K562 (cell line): Measurements from ENCODE around the gene HIVEP1. TPM values are rescaled to one million over a fixed set of nuclear protein-coding genes. Genes with fewer than 3 reads are reported as not detected.

Experiments
- ATAC-seq: fragments of 200-7000 bp; cut with Tn5 transposase; 3 replicates; pipeline ENCODE4 v1.9.1; 2020; ENCODE audit warnings: moderate library complexity
- BruUV-seq: library from RNA; stranded (reverse); fragments of 400-500 nt; replicated peaks from 2 replicates; lab custom pipeline; 2021; lab: Mats Ljungman, UMichigan
- CTCF ChIA-PET: fragments of 300-600 bp; formaldehyde crosslinking; extraction: SDS; loops from one replicate; lab custom pipeline; 2021; ENCODE audit warnings: low intra/inter-chr PET ratio; lab: Yijun Ruan, JAX
- POLR2A ChIA-PET: fragments of 300-600, 350-650 bp; sonication (Branson Sonifier 250); formaldehyde crosslinking; extraction: SDS; loops from one replicate; lab custom pipeline; 2021; ENCODE audit warnings: antibody characterized with exemption, inconsistent platforms; lab: Yijun Ruan, JAX
- DNase-seq, 4 experiments: peaks; one replicate each; pipeline versions ENCODE4 v3.0.0 to v3.0.0-alpha.2; 2011 to 2018; ENCODE audit warnings: low spot score in 3 of 4, mixed read lengths in 3 of 4; ENCODE audit errors: extremely low read depth in 1 of 4
- FAIRE-seq: peaks from 2 replicates; lab custom pipeline; 2011; peaks lifted over from hg19 to GRCh38; lab: Jason Lieb, UNC
- H2AFZ ChIP-seq: 2 replicates; pipeline ENCODE4 v1.6.0; 2011; ENCODE audit warnings: low read depth, low read length, control low read depth, inconsistent platforms
- H3K27ac ChIP-seq: fragments of 200-600 bp; 3 replicates; pipeline ENCODE4 v1.8.0; 2011; ENCODE audit warnings: low read depth, mild to moderate bottlenecking, control low read depth, inconsistent platforms, low read length, moderate library complexity, mixed read lengths; ENCODE audit errors: extremely low read depth
- H3K27me3 ChIP-seq, 2 experiments: fragments of 300-600 bp in 1 of 2; 2 replicates in 1 of 2; 3 replicates in 1 of 2; pipeline versions ENCODE4 v1.6.0 to v1.8.0; 2011; ENCODE audit warnings: inconsistent platforms in 2 of 2, low read length in 2 of 2, mild to moderate bottlenecking in 1 of 2, mixed read lengths in 1 of 2, moderate library complexity in 1 of 2; ENCODE audit not compliant: control insufficient read depth in 2 of 2, insufficient read depth in 2 of 2
- H3K36me3 ChIP-seq: fragments of 300-600 bp; 3 replicates; pipeline ENCODE4 v1.8.0; 2011; ENCODE audit warnings: mild to moderate bottlenecking, low read length, inconsistent platforms; ENCODE audit not compliant: control insufficient read depth, insufficient read depth
- H3K4me1 ChIP-seq, 2 experiments: fragments of 200-600 bp in 1 of 2; replicated peaks in 1 of 2; 2 replicates in 1 of 2; 3 replicates in 1 of 2; pipeline versions ENCODE4 v1.5.1 to v1.8.0; 2011; ENCODE audit warnings: inconsistent platforms in 2 of 2, low read length in 2 of 2, mild to moderate bottlenecking in 1 of 2, mixed read lengths in 1 of 2, moderate library complexity in 1 of 2; ENCODE audit not compliant: control insufficient read depth in 2 of 2, insufficient read depth in 2 of 2
- H3K4me2 ChIP-seq: 2 replicates; pipeline ENCODE4 v1.6.1; 2011; ENCODE audit warnings: low read length, control low read depth, inconsistent platforms, mixed read lengths; ENCODE audit not compliant: insufficient read depth
- H3K4me3 ChIP-seq: fragments of 200-600 bp; sonication (generic), shearing (Covaris generic); 2 replicates; pipeline ENCODE4 v1.5.1; 2016; ENCODE audit warnings: control low read depth, inconsistent platforms
- H3K79me2 ChIP-seq: fragments of 200-600 bp; 3 replicates; pipeline ENCODE4 v1.8.0; 2011; ENCODE audit warnings: low read length, inconsistent platforms; ENCODE audit not compliant: control insufficient read depth, insufficient read depth
- H3K9ac ChIP-seq, 2 experiments: 2 replicates each; pipeline versions ENCODE4 v1.6.0 to v1.6.1; 2011; ENCODE audit warnings: low read depth in 2 of 2, low read length in 2 of 2, control low read depth in 1 of 2, inconsistent platforms in 1 of 2, mild to moderate bottlenecking in 1 of 2, mixed read lengths in 1 of 2; ENCODE audit not compliant: insufficient read depth in 1 of 2
- H3K9me1 ChIP-seq: one replicate; pipeline ENCODE4 v1.6.0; 2011; ENCODE audit warnings: inconsistent platforms, mild to moderate bottlenecking, low read length, moderate library complexity; ENCODE audit not compliant: control insufficient read depth, insufficient read depth
- H3K9me3 ChIP-seq: replicated peaks from 2 replicates; pipeline ENCODE4 v1.5.1; 2011; ENCODE audit warnings: low read depth, low read length, inconsistent platforms; ENCODE audit not compliant: control insufficient read depth, insufficient read depth
- H4K20me1 ChIP-seq: replicated peaks from 2 replicates; pipeline ENCODE4 v1.6.1; 2011; ENCODE audit warnings: low read length, inconsistent platforms, mixed read lengths; ENCODE audit not compliant: control insufficient read depth, insufficient read depth
- FOXJ2 ChIP-seq: fragments of 200-800 bp; sonication (Bioruptor generic); IDR thresholded peaks from 2 replicates; pipeline ENCODE4 v1.6.1; 2016; ENCODE audit warnings: missing genetic modification characterization, missing compliant biosample characterization
- KDM4B ChIP-seq, 2 experiments: fragments of 450-650 bp in 1 of 2; sonication (generic) in 1 of 2; IDR thresholded peaks; 2 replicates each; pipeline ENCODE4 v1.6.1; 2016 to 2017; ENCODE audit warnings: borderline replicate concordance in 2 of 2, antibody characterized with exemption in 1 of 2, low read depth in 1 of 2, mild to moderate bottlenecking in 1 of 2
- WGBS: fragments of 100-300 bp; shearing (Covaris generic); methylation state at CpG from one replicate; pipeline ENCODE4 v1.1.6; 2016; ENCODE audit warnings: low coverage, mixed read lengths; ENCODE audit not compliant: insufficient coverage; ENCODE audit errors: missing lambda C conversion rate; 5-methylcytosine and 5-hydroxymethylcytosine counted together
- in situ Hi-C: fragments of 300-500 bp; cut with MboI; formaldehyde crosslinking; loops from 4 replicates; pipeline ENCODE4 v1.15.0; 2018; ENCODE audit warnings: inconsistent platforms, mixed read lengths
- intact Hi-C: fragments of 100-400 bp; cut with micrococcal nuclease; formaldehyde crosslinking; loops from 2 replicates; pipeline ENCODE4 v1.14.2; 2022
- polyA plus RNA-seq, 8 experiments: library from polyadenylated mRNA; depleted of rRNA in 4 of 8; stranded (reverse) in 5 of 8; unstranded in 3 of 8; fragments of >200 nt; fragmentation: Nextera tagmentation in 2 of 8; fragmentation: Illumina TruSeq in 1 of 8; extraction: Ambion mirVana in 2 of 8; extraction: Trizol in 1 of 8; gene quantifications; 2 replicates each; pipeline versions ENCODE4 v1.2.1 to v1.2.3, GENCODE V29; 2011 to 2014; ENCODE audit warnings: inconsistent platforms in 1 of 8, missing spikeins in 1 of 8
- total RNA-seq, 7 experiments: library from RNA; depleted of rRNA in 6 of 7; stranded (reverse); fragments of >200 nt in 6 of 7; fragmentation: Illumina TruSeq in 2 of 7; extraction: Trizol in 2 of 7; gene quantifications; 2 replicates each; pipeline versions ENCODE4 v1.2.1 to v1.2.3, GENCODE V29; 2011 to 2021; ENCODE audit warnings: low replicate concordance in 1 of 7
- TF ChIP-seq, protein P1 (sequence below): fragments of 250-450 bp; sonication (Bioruptor Pico); IDR thresholded peaks from 2 replicates; pipeline ENCODE4 v1.8.0; 2022; ENCODE audit warnings: moderate library complexity, mild to moderate bottlenecking, inconsistent platforms
- TF ChIP-seq, protein P2 (sequence below), 2 experiments: fragments of 450-650 bp; IDR thresholded peaks; 2 replicates each; pipeline ENCODE4 v1.6.1; 2016
- TF ChIP-seq, protein P3 (sequence below), 3 experiments: IDR thresholded peaks in 2 of 3; conservative IDR thresholded peaks in 1 of 3; 2 replicates each; pipeline ENCODE4 v1.5.1; 2011 to 2012; ENCODE audit warnings: low read length in 3 of 3, mild to moderate bottlenecking in 3 of 3, control low read depth in 2 of 3, improper control_type of control experiment in 1 of 3, inconsistent platforms in 1 of 3, low read depth in 1 of 3, mixed read lengths in 1 of 3, moderate library complexity in 1 of 3; ENCODE audit not compliant: insufficient read depth in 2 of 3
- TF ChIP-seq, protein P4 (sequence below): fragments of 250-450 bp; sonication (Bioruptor Pico); IDR thresholded peaks from 2 replicates; pipeline ENCODE4 v1.8.0; 2022; ENCODE audit warnings: inconsistent platforms

HIVEP1 gene
- total and polyA plus RNA-seq, 9 of the 15 experiments (the other 6 are each of a cell fraction or from before 2014, with no cell fraction given): 6.0 to 33.3 (median 21.7) TPM

DNA sequence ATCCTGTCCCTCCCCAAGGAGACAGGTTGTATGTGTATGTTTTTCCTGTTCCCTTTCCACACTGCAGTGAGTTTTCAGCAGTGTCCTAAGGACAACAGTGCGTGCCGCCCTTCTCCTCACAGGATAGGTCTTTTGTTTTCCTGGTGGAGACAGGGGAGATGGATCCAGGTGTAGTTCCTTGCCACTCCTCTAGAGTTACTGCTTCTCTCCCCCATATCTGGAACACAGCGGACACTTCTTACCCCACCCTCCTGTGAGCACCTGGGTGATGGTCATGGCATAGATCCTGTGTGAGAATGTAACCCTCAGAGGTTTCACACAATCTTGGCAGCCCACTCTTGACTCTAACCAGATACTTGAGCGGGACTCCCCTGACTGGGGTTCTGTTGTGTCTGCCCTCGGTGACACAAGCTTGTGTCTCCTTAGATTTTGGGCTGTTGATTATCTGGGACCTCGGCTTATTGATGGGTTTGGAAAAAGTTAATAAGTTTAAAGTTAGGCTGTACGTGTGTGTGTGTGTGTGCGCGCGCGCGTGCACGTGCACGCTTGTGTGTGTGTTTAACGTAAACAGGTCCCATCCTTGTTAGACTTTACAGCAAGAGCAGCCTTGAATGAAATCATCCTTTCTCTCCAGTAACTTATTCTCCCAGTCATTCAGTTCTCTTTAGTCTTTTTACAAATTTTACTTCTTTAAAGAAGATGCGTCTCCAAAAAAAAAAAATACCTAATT is 146.7 kb downstream of the HIVEP1 start:
- H3K9me3 ChIP-seq: no peaks in the 10 kb centered on the region
- H3K9me1 ChIP-seq: no peaks in the 10 kb centered on the region
- FAIRE-seq (peak; percentile 52), DNase-seq (peak in 3 of 4 experiments; percentile 30 to 50 (median 32)), ATAC-seq (peak; percentile 84)
- H3K27ac ChIP-seq: no peak overlapping the region
- no peak overlapping the region for H3K9ac ChIP-seq
- intact Hi-C loops: loop anchor here (10.0 kb wide), 1 partner anchor 446 kb away; no protein-coding TSS in a partner anchor
- no peak overlapping the region for H2AFZ ChIP-seq
- H3K36me3 ChIP-seq: peaks cover 45% of the 10 kb centered on the region
- H3K79me2 ChIP-seq: peaks cover 6% of the 10 kb centered on the region; the same call in 1 of the 3 replicates
- CTCF ChIA-PET: no interaction called here
- H3K4me2 ChIP-seq: no peak overlapping the region
- in situ Hi-C loops: no loop called here
- no peaks in the 10 kb centered on the region for H4K20me1 ChIP-seq
- WGBS: 91% methylated on average over 16 of the region's 16 CpGs
- POLR2A ChIA-PET: interaction anchor here (0.7 to 0.8 kb wide), 2 partner anchors 10 to 463 kb away, joined by 3 to 4 read pairs; no protein-coding TSS in a partner anchor
- TF ChIP-seq KDM4B (IDR thresholded peaks at IDR 0.05; ENCODE audit: borderline replicate concordance in 2 of 2, low read depth in 1 of 2) (no peak), FOXJ2 (tag) (no peak)
- TF ChIP-seq, protein P1, sequence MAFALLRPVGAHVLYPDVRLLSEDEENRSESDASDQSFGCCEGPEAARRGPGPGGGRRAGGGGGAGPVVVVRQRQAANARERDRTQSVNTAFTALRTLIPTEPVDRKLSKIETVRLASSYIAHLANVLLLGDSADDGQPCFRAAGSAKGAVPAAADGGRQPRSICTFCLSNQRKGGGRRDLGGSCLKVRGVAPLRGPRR (CRISPR knock-in tag): no peak
- TF ChIP-seq, protein P2, sequence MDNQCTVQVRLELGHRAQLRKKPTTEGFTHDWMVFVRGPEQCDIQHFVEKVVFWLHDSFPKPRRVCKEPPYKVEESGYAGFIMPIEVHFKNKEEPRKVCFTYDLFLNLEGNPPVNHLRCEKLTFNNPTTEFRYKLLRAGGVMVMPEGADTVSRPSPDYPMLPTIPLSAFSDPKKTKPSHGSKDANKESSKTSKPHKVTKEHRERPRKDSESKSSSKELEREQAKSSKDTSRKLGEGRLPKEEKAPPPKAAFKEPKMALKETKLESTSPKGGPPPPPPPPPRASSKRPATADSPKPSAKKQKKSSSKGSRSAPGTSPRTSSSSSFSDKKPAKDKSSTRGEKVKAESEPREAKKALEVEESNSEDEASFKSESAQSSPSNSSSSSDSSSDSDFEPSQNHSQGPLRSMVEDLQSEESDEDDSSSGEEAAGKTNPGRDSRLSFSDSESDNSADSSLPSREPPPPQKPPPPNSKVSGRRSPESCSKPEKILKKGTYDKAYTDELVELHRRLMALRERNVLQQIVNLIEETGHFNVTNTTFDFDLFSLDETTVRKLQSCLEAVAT (IDR thresholded peaks at IDR 0.05): no peak
- TF ChIP-seq, protein P3, sequence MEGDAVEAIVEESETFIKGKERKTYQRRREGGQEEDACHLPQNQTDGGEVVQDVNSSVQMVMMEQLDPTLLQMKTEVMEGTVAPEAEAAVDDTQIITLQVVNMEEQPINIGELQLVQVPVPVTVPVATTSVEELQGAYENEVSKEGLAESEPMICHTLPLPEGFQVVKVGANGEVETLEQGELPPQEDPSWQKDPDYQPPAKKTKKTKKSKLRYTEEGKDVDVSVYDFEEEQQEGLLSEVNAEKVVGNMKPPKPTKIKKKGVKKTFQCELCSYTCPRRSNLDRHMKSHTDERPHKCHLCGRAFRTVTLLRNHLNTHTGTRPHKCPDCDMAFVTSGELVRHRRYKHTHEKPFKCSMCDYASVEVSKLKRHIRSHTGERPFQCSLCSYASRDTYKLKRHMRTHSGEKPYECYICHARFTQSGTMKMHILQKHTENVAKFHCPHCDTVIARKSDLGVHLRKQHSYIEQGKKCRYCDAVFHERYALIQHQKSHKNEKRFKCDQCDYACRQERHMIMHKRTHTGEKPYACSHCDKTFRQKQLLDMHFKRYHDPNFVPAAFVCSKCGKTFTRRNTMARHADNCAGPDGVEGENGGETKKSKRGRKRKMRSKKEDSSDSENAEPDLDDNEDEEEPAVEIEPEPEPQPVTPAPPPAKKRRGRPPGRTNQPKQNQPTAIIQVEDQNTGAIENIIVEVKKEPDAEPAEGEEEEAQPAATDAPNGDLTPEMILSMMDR (IDR thresholded peaks at IDR 0.05 in 2 of 3, conservative IDR thresholded peaks at IDR 0.05 in 1 of 3; ENCODE audit: insufficient read depth in 2 of 3, low read depth in 1 of 3, low read length in 3 of 3): peak in 2 of 3 experiments; percentile 12 to 15; a peak in 2 of 6 replicates
- TF ChIP-seq, protein P4, sequence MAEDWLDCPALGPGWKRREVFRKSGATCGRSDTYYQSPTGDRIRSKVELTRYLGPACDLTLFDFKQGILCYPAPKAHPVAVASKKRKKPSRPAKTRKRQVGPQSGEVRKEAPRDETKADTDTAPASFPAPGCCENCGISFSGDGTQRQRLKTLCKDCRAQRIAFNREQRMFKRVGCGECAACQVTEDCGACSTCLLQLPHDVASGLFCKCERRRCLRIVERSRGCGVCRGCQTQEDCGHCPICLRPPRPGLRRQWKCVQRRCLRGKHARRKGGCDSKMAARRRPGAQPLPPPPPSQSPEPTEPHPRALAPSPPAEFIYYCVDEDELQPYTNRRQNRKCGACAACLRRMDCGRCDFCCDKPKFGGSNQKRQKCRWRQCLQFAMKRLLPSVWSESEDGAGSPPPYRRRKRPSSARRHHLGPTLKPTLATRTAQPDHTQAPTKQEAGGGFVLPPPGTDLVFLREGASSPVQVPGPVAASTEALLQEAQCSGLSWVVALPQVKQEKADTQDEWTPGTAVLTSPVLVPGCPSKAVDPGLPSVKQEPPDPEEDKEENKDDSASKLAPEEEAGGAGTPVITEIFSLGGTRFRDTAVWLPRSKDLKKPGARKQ (CRISPR knock-in tag): no peak
- TF ChIP-seq, all 486 proteins: peak for 1
- BruUV-seq: no TSS peak
- H3K27me3 ChIP-seq: no peaks in the 10 kb centered on the region
- H3K4me3 ChIP-seq: no peak overlapping the region
- H3K4me1 ChIP-seq: no peaks in the 10 kb centered on the region
